ENCODE data around the gene MCTP1. TPM values are rescaled to one million over a fixed set of nuclear protein-coding genes. Genes with fewer than 3 reads are reported as not detected.
"Not testable (repeated sequence)": the region's sequence is repeated elsewhere in the genome, so short reads cannot be mapped to it uniquely, and the experiment has no call there.

The MCTP1 gene
- total and polyA plus RNA-seq, 3 experiments from 2014 or later: 0.51 to 0.92 (median 0.55) TPM

DNA sequence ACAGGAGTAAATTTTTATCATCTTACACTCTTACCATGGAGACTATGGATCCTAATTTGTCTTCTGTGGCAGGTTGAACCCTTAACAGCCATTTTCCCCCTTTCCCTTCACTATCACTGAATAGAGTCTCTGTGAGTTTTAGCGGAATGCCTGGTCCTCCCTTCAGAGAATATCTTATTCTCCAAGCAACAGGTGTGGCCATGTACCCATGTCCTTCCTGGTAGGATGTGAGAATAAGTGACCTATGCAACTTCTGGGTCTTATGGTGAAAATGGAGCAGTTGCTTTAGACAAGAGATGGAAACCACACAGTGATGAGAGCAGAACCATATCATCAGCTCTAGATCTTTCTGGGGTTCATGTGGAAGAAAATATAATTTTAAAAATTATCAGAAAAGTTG, 312.6 kb downstream of the MCTP1 start:
- POLR2A ChIA-PET: no interaction called here
- Histone ChIP-seq H3K4me1 (ENCODE audit: insufficient read depth, low read length) (no peaks in the 10 kb centered on the region), H3K4me3 (ENCODE audit: low read length) (no peak overlapping the region), H3K36me3 (ENCODE audit: insufficient read depth, low read length) (no peaks in the 10 kb centered on the region), H3K27ac (ENCODE audit: low read depth, low read length) (no peak overlapping the region), H3K27me3 (ENCODE audit: insufficient read depth, low read length, poor library complexity, severe bottlenecking) (no peaks in the 10 kb centered on the region), H3K9me3 (ENCODE audit: low read length) (no peaks in the 10 kb centered on the region)
- CTCF ChIA-PET: no interaction called here
- H3K4me3 Mint-ChIP-seq: no peak overlapping the region
- H3K9me3 Mint-ChIP-seq: peaks cover 2 to 10% (median 7%) of the 10 kb centered on the region in 5 donors
- DNase-seq: no peak
- H3K36me3 Mint-ChIP-seq: no peaks in the 10 kb centered on the region
- no peaks in the 10 kb centered on the region for H3K4me1 Mint-ChIP-seq
- peaks cover 1 to 5% of the 10 kb centered on the region in 2 donors for H3K27me3 Mint-ChIP-seq
- no peak overlapping the region for H3K27ac Mint-ChIP-seq

DNA sequence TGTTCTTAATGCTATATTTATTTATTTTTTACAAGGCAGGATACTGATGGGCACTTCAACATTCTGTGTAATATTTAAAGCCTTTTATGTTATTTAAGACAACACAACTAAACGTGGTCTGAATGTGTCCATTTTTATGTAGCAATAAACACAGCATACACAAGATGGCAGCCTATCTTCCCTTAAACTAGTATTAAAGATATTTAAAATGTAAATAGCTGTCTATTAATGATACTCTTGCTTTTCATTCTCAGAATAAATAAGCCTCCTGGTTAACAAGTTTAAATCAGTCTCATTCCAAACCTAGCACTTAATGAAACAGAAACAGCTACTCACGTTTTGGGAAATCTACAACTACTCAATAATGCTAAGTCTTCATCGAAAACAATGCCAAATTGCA, 315.7 kb downstream of the MCTP1 start:
- Mint-ChIP-seq H3K27ac (peak overlapping the region in 1 of 8 donors; percentile 67), H3K9me3 (peaks cover 0 to 3% (median 0%) of the 10 kb centered on the region in 5 donors), H3K4me3 (no peak overlapping the region), H3K36me3 (no peaks in the 10 kb centered on the region), H3K4me1 (no peaks in the 10 kb centered on the region), H3K27me3 (no peaks in the 10 kb centered on the region)
- H3K36me3 ChIP-seq (ENCODE audit: insufficient read depth, low read length): no peaks in the 10 kb centered on the region
- no peaks in the 10 kb centered on the region for H3K27me3 ChIP-seq (ENCODE audit: insufficient read depth, low read length, poor library complexity, severe bottlenecking)
- H3K4me3 ChIP-seq (ENCODE audit: low read length): no peak overlapping the region
- H3K27ac ChIP-seq (ENCODE audit: low read depth, low read length): no peak overlapping the region
- POLR2A ChIA-PET: no interaction called here
- no peak for DNase-seq
- H3K4me1 ChIP-seq (ENCODE audit: insufficient read depth, low read length): no peaks in the 10 kb centered on the region
- CTCF ChIA-PET: no interaction called here
- H3K9me3 ChIP-seq (ENCODE audit: low read length): no peaks in the 10 kb centered on the region

DNA sequence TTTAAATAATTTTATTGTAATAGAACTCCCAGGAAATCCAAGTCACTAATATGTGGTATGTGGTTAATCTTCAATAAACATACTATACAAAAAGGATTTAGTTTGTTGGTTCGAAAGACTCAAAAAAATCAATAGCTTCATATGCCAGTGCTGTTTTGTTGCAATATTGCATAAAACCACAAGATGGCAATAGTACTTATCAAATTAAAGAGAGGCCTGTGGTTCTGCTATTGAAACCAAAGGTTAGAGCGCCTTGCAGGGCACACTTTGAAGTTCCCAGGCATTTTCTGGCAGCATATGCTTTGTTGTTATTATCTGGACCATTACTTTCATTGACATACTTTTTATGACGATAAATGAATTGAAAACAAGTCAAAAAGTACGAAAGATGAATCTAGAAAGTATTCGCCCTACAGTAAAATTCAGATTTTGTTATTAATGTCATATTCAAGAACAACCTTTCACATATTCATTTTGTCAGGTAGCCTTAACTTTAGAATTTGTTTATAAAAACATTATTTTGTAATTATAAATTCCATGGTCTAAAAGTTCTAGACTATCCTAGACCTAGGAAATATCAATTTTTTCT, 316.3 kb downstream of the MCTP1 start:
- peak in 2 of 5 donors; percentile 7 to 12 for DNase-seq
- H3K4me1 Mint-ChIP-seq: no peaks in the 10 kb centered on the region
- CTCF ChIA-PET: interaction anchor here (1.5 kb wide), 1 partner anchor 11 kb away, joined by 3 read pairs; no protein-coding TSS in a partner anchor

DNA sequence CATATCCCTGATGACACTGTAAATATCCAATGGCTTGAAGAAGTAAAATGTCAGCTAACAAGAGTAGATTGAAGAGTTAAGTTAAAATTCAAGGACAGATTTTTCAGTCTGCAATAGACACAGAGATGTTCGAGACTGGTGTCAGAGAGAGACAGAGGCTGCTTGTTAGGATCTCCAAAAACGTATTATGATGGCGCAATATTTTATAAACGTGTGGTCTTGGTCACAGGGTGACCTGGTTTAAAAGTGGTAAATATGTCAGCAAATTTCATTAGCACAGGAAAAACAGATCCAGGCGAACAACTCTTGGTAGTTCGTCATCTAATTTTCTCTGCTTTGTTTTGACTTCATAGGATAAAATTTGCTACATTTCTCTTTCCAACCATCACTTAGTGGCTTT, 317.4 kb downstream of the MCTP1 start:
- H3K36me3 Mint-ChIP-seq: no peaks in the 10 kb centered on the region
- H3K27me3 Mint-ChIP-seq: no peaks in the 10 kb centered on the region
- Histone ChIP-seq H3K36me3 (ENCODE audit: insufficient read depth, low read length) (no peaks in the 10 kb centered on the region), H3K9me3 (ENCODE audit: low read length) (no peaks in the 10 kb centered on the region), H3K4me1 (ENCODE audit: insufficient read depth, low read length) (no peaks in the 10 kb centered on the region), H3K4me3 (ENCODE audit: low read length) (no peak overlapping the region), H3K27me3 (ENCODE audit: insufficient read depth, low read length, poor library complexity, severe bottlenecking) (no peaks in the 10 kb centered on the region), H3K27ac (ENCODE audit: low read depth, low read length) (no peak overlapping the region)
- ChIA-PET CTCF (interaction anchor here (1.5 kb wide), 1 partner anchor 12 kb away, joined by 3 read pairs; no protein-coding TSS in a partner anchor), POLR2A (no interaction called here)
- no peaks in the 10 kb centered on the region for H3K4me1 Mint-ChIP-seq
- no peak for DNase-seq
- peaks cover 0 to 3% (median 0%) of the 10 kb centered on the region in 5 donors for H3K9me3 Mint-ChIP-seq
- H3K4me3 Mint-ChIP-seq: no peak overlapping the region
- no peak overlapping the region for H3K27ac Mint-ChIP-seq

More for the DNA sequence above, 316.3 kb downstream of the MCTP1 start:
- Histone ChIP-seq H3K9me3 (ENCODE audit: low read length) (no peaks in the 10 kb centered on the region), H3K27me3 (ENCODE audit: insufficient read depth, low read length, poor library complexity, severe bottlenecking) (no peaks in the 10 kb centered on the region), H3K4me1 (ENCODE audit: insufficient read depth, low read length) (no peaks in the 10 kb centered on the region), H3K27ac (ENCODE audit: low read depth, low read length) (no peak overlapping the region), H3K36me3 (ENCODE audit: insufficient read depth, low read length) (no peaks in the 10 kb centered on the region), H3K4me3 (ENCODE audit: low read length) (no peak overlapping the region)
- no peaks in the 10 kb centered on the region for H3K27me3 Mint-ChIP-seq
- H3K27ac Mint-ChIP-seq: no peak overlapping the region
- no peak overlapping the region for H3K4me3 Mint-ChIP-seq
- POLR2A ChIA-PET: no interaction called here
- no peaks in the 10 kb centered on the region for H3K36me3 Mint-ChIP-seq
- H3K9me3 Mint-ChIP-seq: peaks cover 0 to 3% (median 0%) of the 10 kb centered on the region in 5 donors

DNA sequence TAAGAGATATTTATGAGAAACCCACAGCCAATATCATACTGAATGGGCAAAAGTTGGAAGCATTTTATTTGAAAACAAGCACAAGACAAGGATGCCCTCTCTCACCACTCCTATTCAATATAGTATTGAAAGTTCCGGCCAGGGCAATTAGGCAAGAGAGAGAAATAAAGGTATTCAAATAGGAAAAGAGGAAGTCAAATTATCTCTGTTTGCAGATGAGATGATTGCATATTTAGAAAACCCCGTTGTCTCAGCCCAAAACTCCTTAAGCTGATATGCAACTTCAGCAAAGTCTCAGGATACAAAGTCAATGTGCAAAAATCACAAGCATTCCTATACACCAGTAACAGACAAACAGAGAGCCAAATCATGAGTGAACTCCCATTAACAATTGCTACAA, 325.6 kb downstream of the MCTP1 start:
- H3K9me3 Mint-ChIP-seq: peaks cover 2 to 10% (median 6%) of the 10 kb centered on the region in 5 donors
- CTCF ChIA-PET; H3K4me1 Mint-ChIP-seq; H3K27me3 ChIP-seq (ENCODE audit: insufficient read depth, low read length, poor library complexity, severe bottlenecking); H3K36me3 ChIP-seq (ENCODE audit: insufficient read depth, low read length); H3K4me3 Mint-ChIP-seq; H3K4me1 ChIP-seq (ENCODE audit: insufficient read depth, low read length); POLR2A ChIA-PET; H3K9me3 ChIP-seq (ENCODE audit: low read length); H3K36me3 Mint-ChIP-seq; H3K27ac ChIP-seq (ENCODE audit: low read depth, low read length); DNase-seq; H3K27ac Mint-ChIP-seq; H3K4me3 ChIP-seq (ENCODE audit: low read length): not testable (repeated sequence)
- peaks cover 0 to 10% of the 10 kb centered on the region in 2 donors for H3K27me3 Mint-ChIP-seq

DNA sequence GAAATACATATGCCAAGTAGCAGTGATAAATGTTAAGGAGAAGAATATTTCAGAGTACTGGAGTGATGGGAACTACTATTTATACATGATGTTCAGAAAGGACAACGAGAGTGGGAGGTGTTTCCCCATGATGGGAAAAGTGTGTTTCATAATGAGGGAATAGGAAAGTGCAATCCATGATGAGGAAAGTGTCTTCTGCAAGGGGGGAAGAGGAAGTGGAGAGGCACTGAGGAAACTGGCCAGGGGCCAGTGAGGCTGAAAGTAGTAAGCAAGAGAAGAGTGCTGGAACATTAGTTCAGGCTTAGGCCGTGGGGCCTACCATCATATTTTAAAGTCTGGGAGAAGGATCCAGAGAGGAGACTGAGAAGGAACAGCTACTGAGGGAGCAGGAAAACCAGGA, 339.2 kb downstream of the MCTP1 start:
- no peaks in the 10 kb centered on the region for H3K27me3 ChIP-seq (ENCODE audit: insufficient read depth, low read length, poor library complexity, severe bottlenecking)
- H3K4me1 Mint-ChIP-seq: no peaks in the 10 kb centered on the region
- H3K4me3 ChIP-seq (ENCODE audit: low read length): no peak overlapping the region
- peaks cover 0 to 3% of the 10 kb centered on the region in 2 donors for H3K27me3 Mint-ChIP-seq
- peak overlapping the region in 1 of 8 donors; percentile 1 for H3K27ac Mint-ChIP-seq
- CTCF ChIA-PET: no interaction called here
- no peak overlapping the region for H3K27ac ChIP-seq (ENCODE audit: low read depth, low read length)
- no peak for DNase-seq
- POLR2A ChIA-PET: no interaction called here
- H3K36me3 ChIP-seq (ENCODE audit: insufficient read depth, low read length): no peaks in the 10 kb centered on the region
- no peaks in the 10 kb centered on the region for H3K9me3 Mint-ChIP-seq
- H3K4me3 Mint-ChIP-seq: no peak overlapping the region
- H3K36me3 Mint-ChIP-seq: no peaks in the 10 kb centered on the region
- H3K4me1 ChIP-seq (ENCODE audit: insufficient read depth, low read length): no peaks in the 10 kb centered on the region
- no peaks in the 10 kb centered on the region for H3K9me3 ChIP-seq (ENCODE audit: low read length)

DNA sequence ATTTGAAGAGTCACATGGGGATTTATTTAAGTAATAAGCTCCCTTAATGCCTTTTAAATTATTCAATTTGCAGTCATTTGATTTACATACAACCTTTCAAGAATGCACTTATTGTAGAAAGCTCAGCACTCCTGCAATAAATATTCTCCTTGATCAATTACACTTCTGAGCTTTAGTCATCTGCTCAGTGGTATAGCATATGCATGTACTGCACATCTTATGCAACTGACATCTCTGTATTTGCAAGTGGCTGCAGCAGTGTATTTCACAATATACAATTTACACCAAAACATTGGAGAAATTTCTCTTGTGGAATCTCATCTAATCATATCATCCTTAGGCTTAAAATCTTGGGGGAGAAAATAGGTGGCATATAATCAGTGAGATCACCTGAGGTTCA, 340.7 kb downstream of the MCTP1 start:
- no peak overlapping the region for H3K27ac ChIP-seq (ENCODE audit: low read depth, low read length)
- H3K27ac Mint-ChIP-seq: no peak overlapping the region
- H3K4me1 Mint-ChIP-seq: no peaks in the 10 kb centered on the region
- ChIA-PET CTCF (no interaction called here), POLR2A (no interaction called here)
- no peaks in the 10 kb centered on the region for H3K36me3 ChIP-seq (ENCODE audit: insufficient read depth, low read length)
- H3K9me3 ChIP-seq (ENCODE audit: low read length): no peaks in the 10 kb centered on the region
- no peaks in the 10 kb centered on the region for H3K9me3 Mint-ChIP-seq
- no peak for DNase-seq
- no peaks in the 10 kb centered on the region for H3K36me3 Mint-ChIP-seq
- H3K4me3 Mint-ChIP-seq: no peak overlapping the region
- H3K4me1 ChIP-seq (ENCODE audit: insufficient read depth, low read length): no peaks in the 10 kb centered on the region
- peaks cover 0 to 6% of the 10 kb centered on the region in 2 donors for H3K27me3 Mint-ChIP-seq
- H3K4me3 ChIP-seq (ENCODE audit: low read length): no peak overlapping the region
- H3K27me3 ChIP-seq (ENCODE audit: insufficient read depth, low read length, poor library complexity, severe bottlenecking): no peaks in the 10 kb centered on the region

DNA sequence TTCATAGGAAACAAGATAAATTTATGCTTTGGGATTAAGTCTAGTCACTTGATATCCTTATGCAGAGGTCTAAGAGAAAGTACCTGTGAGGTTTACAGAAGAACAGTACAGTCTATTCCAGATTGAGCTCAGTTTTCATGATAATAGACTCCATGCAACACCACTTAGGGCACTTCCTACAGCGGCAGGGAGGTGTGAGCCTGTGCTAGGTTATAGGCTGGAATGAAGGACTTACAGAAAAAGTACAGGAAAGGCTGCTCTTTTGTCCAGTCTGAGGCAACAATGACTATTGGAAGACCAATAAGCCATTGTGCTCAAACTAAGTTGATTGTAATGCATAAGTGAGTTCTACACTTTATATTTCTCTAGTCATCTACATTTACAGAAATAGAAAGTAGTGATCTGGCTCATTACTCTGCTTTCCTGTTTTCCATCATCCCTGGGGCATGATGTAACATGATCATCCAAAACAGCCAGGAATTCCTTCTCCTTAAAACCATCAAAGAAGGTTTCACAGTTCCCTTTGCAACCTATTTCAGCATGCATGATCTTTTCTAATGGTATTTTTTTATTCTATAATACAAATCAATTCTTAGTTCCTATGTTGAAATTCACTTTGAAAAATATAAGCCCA, 343.7 kb downstream of the MCTP1 start:
- Mint-ChIP-seq H3K27ac (no peak overlapping the region), H3K36me3 (no peaks in the 10 kb centered on the region), H3K27me3 (peaks cover 3 to 13% of the 10 kb centered on the region in 2 donors), H3K4me1 (no peaks in the 10 kb centered on the region), H3K9me3 (no peaks in the 10 kb centered on the region), H3K4me3 (no peak overlapping the region)
- ChIA-PET POLR2A (no interaction called here), CTCF (no interaction called here)
- no peak overlapping the region for H3K4me3 ChIP-seq (ENCODE audit: low read length)
- H3K27ac ChIP-seq (ENCODE audit: low read depth, low read length): no peak overlapping the region
- H3K27me3 ChIP-seq (ENCODE audit: insufficient read depth, low read length, poor library complexity, severe bottlenecking): no peaks in the 10 kb centered on the region
- H3K4me1 ChIP-seq (ENCODE audit: insufficient read depth, low read length): no peaks in the 10 kb centered on the region
- H3K36me3 ChIP-seq (ENCODE audit: insufficient read depth, low read length): no peaks in the 10 kb centered on the region
- no peaks in the 10 kb centered on the region for H3K9me3 ChIP-seq (ENCODE audit: low read length)
- no peak for DNase-seq

All from CD8-positive, alpha-beta memory T cell (primary cell).